ENCODE results near the gene CROCC2. TPM values are rescaled to one million over a fixed set of nuclear protein-coding genes. Genes with fewer than 3 reads are reported as not detected.

Gene CROCC2
- total RNA-seq (not detected in 2 replicates), polyA plus RNA-seq (not detected in 2 replicates)

GRCh38 chr2:240906141-240906910 is at the start of gene CROCC2:
Gene CROCC2, plus strand, starts transcription at chr2:240906336. Its CDS starts 178 bp downstream, at chr2:240906514.
- TF ChIP-seq, protein P1, sequence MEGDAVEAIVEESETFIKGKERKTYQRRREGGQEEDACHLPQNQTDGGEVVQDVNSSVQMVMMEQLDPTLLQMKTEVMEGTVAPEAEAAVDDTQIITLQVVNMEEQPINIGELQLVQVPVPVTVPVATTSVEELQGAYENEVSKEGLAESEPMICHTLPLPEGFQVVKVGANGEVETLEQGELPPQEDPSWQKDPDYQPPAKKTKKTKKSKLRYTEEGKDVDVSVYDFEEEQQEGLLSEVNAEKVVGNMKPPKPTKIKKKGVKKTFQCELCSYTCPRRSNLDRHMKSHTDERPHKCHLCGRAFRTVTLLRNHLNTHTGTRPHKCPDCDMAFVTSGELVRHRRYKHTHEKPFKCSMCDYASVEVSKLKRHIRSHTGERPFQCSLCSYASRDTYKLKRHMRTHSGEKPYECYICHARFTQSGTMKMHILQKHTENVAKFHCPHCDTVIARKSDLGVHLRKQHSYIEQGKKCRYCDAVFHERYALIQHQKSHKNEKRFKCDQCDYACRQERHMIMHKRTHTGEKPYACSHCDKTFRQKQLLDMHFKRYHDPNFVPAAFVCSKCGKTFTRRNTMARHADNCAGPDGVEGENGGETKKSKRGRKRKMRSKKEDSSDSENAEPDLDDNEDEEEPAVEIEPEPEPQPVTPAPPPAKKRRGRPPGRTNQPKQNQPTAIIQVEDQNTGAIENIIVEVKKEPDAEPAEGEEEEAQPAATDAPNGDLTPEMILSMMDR (IDR thresholded peaks at IDR 0.05; ENCODE audit: low read depth, low read length) = no peak
- no peak for DNase-seq (ENCODE audit: low read depth in 1 of 2, low spot score in 1 of 2)
- H3K27ac ChIP-seq = no peak within 1 kb of the TSS
- no peaks in the 10 kb centered on the region for H3K4me1 ChIP-seq (ENCODE audit: low read depth)
- H3K36me3 ChIP-seq = no peaks in the 10 kb centered on the region
- no peak within 1 kb of the TSS for H3K4me3 ChIP-seq
- no peaks in the 10 kb centered on the region for H3K9me3 ChIP-seq (ENCODE audit: low read depth)
- H3K27me3 ChIP-seq = peaks cover 43% of the 10 kb centered on the region

DNA sequence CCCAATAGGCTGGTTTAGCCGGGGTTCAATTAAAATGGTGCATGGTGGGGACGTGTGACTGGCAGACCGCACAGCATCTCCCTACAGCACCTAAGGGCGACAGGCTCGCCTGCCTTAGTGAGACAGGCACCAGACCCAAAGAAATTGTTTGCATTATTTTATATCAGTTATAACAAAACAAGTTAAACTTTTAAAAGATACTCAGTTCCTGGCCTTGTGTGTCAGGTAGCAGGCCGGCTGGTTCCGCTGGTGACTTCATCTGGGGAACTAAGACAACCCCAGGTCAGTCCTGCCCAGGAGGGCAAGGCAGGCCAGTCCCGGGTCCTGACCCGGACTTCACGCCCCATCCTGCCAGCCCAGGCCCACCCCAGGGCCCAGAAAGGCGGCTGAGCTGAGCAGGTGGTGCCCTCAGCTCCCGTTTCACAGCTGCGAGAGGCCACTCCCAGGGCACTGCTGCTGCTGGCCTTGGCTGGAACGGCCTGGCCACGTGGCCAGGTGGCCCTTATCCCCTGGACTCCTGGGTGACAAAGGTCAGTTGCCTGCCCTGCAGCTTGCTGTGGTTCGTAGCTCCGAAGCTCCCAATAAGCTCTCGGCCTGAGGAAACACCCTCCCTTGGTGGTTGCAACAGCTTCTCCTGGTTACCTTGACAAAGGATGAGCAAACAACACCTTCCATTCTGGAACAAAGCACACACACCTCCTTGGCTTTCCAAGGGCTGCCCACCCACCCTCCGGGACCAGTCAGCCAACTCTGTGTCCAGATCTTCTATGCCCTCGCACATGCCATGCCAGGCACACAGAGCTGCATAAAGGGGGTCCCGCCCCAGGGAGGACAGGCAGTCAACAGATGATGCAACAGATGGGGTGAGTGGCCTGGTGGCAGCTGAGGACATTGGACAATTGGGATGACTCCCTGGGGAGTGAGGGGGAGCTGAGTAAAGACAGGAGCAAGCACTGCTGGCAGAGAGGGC is 48.8 kb upstream of the CROCC2 start:
- DNase-seq (ENCODE audit: low read depth in 1 of 2, low spot score in 1 of 2) = no peak
- TF ChIP-seq, protein P1 (IDR thresholded peaks at IDR 0.05; ENCODE audit: low read depth, low read length) = no peak
- H3K36me3 ChIP-seq = no peaks in the 10 kb centered on the region
- H3K27ac ChIP-seq = no peak overlapping the region
- H3K9me3 ChIP-seq (ENCODE audit: low read depth) = no peaks in the 10 kb centered on the region
- H3K4me3 ChIP-seq = no peak overlapping the region
- H3K4me1 ChIP-seq (ENCODE audit: low read depth) = no peaks in the 10 kb centered on the region
- no peaks in the 10 kb centered on the region for H3K27me3 ChIP-seq

DNA sequence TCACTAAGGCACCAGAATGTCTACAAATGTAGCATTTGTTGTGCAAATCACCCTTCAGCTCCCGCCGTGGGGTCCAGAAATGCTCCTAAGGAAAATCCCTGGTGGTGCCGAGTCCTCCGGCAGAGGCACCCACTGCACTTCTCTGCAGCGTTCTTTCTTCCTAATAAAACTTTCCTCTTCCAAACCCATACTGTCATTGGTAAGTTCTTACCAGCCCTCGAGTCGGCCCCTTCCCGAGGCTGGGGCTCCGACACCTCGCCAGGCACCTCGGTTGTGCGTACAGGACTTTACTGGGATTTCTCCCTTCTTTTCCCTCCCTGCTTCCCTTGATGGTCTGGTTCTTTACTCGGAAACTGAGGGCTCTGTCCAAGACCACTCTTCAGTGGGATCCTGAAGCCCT is 47.8 kb upstream of the CROCC2 start:
- H3K4me1 ChIP-seq (ENCODE audit: low read depth) = no peaks in the 10 kb centered on the region
- no peak for DNase-seq (ENCODE audit: low read depth in 1 of 2, low spot score in 1 of 2)
- TF ChIP-seq, protein P1 (IDR thresholded peaks at IDR 0.05; ENCODE audit: low read depth, low read length) = no peak
- H3K27me3 ChIP-seq = no peaks in the 10 kb centered on the region
- no peaks in the 10 kb centered on the region for H3K36me3 ChIP-seq
- H3K9me3 ChIP-seq (ENCODE audit: low read depth) = no peaks in the 10 kb centered on the region
- H3K27ac ChIP-seq = no peak overlapping the region
- H3K4me3 ChIP-seq = no peak overlapping the region

DNA sequence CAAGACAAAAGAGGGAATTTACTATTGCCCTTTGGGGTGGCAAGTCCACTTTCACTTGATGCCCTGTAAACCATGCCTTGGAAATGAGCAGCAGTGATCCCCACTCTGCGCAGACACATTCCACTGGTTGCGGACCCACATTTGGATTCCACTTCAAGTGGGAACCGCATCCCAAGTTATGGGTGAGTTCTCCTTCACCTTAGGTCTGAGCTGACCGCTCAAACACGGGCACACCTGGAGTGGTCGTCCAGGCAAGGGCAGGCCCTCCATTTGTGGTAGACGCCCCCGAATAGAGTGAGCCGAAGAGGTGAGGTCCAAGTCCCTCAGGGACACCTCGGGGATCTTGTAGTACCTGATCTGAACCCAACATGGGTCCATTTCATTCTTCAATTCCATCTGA is 47.3 kb upstream of the CROCC2 start:
- peaks cover 4% of the 10 kb centered on the region for H3K27me3 ChIP-seq
- DNase-seq (ENCODE audit: low read depth in 1 of 2, low spot score in 1 of 2) = no peak
- no peak overlapping the region for H3K4me3 ChIP-seq
- no peaks in the 10 kb centered on the region for H3K36me3 ChIP-seq
- no peaks in the 10 kb centered on the region for H3K4me1 ChIP-seq (ENCODE audit: low read depth)
- no peak overlapping the region for H3K27ac ChIP-seq
- H3K9me3 ChIP-seq (ENCODE audit: low read depth) = no peaks in the 10 kb centered on the region
- TF ChIP-seq, protein P1 (IDR thresholded peaks at IDR 0.05; ENCODE audit: low read depth, low read length) = no peak

DNA sequence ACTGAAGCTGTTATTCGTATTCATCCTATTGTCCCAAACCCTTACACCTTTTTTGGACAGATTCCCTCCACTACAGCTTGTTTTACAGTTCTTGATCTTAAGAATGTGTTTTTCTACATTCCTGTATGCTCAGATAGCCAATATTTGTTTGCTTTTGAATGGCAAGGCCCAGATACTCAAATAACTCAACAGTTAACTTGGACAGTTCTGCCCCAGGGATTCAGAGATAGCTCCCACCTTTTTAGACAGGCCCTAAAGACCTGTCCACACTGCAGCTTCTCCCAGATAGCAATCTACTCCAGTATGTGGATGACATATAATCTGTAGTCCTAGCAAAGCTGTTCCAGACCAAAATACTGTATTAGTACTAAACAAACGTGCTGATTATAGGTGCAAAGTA is 44.6 kb upstream of the CROCC2 start:
- no peaks in the 10 kb centered on the region for H3K9me3 ChIP-seq (ENCODE audit: low read depth)
- no peaks in the 10 kb centered on the region for H3K4me1 ChIP-seq (ENCODE audit: low read depth)
- no peak overlapping the region for H3K27ac ChIP-seq
- peaks cover 4% of the 10 kb centered on the region for H3K27me3 ChIP-seq
- TF ChIP-seq, protein P1 (IDR thresholded peaks at IDR 0.05; ENCODE audit: low read depth, low read length) = no peak
- H3K4me3 ChIP-seq = no peak overlapping the region
- DNase-seq (ENCODE audit: low read depth in 1 of 2, low spot score in 1 of 2) = no peak
- H3K36me3 ChIP-seq = no peaks in the 10 kb centered on the region
